Thyroid gland (tissue), 4 donors: ENCODE data around the gene NEMP1.

Experiments
- CTCF ChIP-seq, 6 experiments: fragments of 200-600 bp in 3 of 6; fragments of 450-650 bp in 3 of 6; sonication (generic) in 3 of 6; IDR thresholded peaks; one replicate each; pipeline ENCODE4 v1.5.1; 2016 to 2019; ENCODE audit warnings: antibody characterized with exemption in 6 of 6, mild to moderate bottlenecking in 2 of 6, inconsistent platforms in 1 of 6, moderate library complexity in 1 of 6
- POLR2A ChIP-seq, 2 donors: fragments of 450-650 bp; IDR thresholded peaks; one replicate each; pipeline ENCODE4 v1.6.1; 2017; ENCODE audit warnings: antibody characterized with exemption in 2 of 2, mild to moderate bottlenecking in 2 of 2, moderate library complexity in 1 of 2

GRCh38 chr12:57008178-57008577 lies 70.4 kb downstream of the NEMP1 start:
- TF ChIP-seq POLR2A (IDR thresholded peaks at IDR 0.05) (no peak), CTCF (IDR thresholded peaks at IDR 0.05) (peak in 4 of 6 experiments; percentile 11 to 49 (median 47))
